ENCODE measurements around the gene TMEM30B.

TMEM30B gene

GRCh38 chr14:61308198-61308597 lies 27.1 kb upstream of the TMEM30B start:
- DNase-seq, result no peak
- H3K27me3 ChIP-seq (replicated peaks), result no peaks in the 10 kb centered on the region
- in situ Hi-C loops (cut with HindIII; ENCODE audit: low pct_ligation_motif_present, low sequenced_read_pairs), result no loop called here
- no peak for TF ChIP-seq CTCF (IDR thresholded peaks at IDR 0.05; ENCODE audit: low read depth, low read length, missing control alignments)
- no peak overlapping the region for H3K4me3 ChIP-seq (ENCODE audit: low read depth, low read length)
- no peaks in the 10 kb centered on the region for H3K36me3 ChIP-seq (replicated peaks)
- H3K27ac ChIP-seq, result no peak overlapping the region

GRCh38 chr14:61304688-61305087 lies 23.6 kb upstream of the TMEM30B start:
- in situ Hi-C loops (cut with HindIII; ENCODE audit: low pct_ligation_motif_present, low sequenced_read_pairs), result no loop called here
- Histone ChIP-seq H3K36me3 (replicated peaks) (no peaks in the 10 kb centered on the region), H3K4me3 (ENCODE audit: low read depth, low read length) (no peak overlapping the region), H3K27me3 (replicated peaks) (no peaks in the 10 kb centered on the region), H3K27ac (no peak overlapping the region)
- DNase-seq, result no peak
- TF ChIP-seq CTCF (IDR thresholded peaks at IDR 0.05; ENCODE audit: low read depth, low read length, missing control alignments), result no peak

GRCh38 chr14:61300754-61301153 lies 19.6 kb upstream of the TMEM30B start:
- Histone ChIP-seq H3K27ac (no peak overlapping the region), H3K4me3 (ENCODE audit: low read depth, low read length) (no peak overlapping the region), H3K36me3 (replicated peaks) (no peaks in the 10 kb centered on the region), H3K27me3 (replicated peaks) (no peaks in the 10 kb centered on the region)
- in situ Hi-C loops (cut with HindIII; ENCODE audit: low pct_ligation_motif_present, low sequenced_read_pairs), result no loop called here
- no peak for DNase-seq
- no peak for TF ChIP-seq CTCF (IDR thresholded peaks at IDR 0.05; ENCODE audit: low read depth, low read length, missing control alignments)

GRCh38 chr14:61300209-61300608 lies 19.1 kb upstream of the TMEM30B start:
- H3K36me3 ChIP-seq (replicated peaks), result no peaks in the 10 kb centered on the region
- no peaks in the 10 kb centered on the region for H3K27me3 ChIP-seq (replicated peaks)
- H3K4me3 ChIP-seq (ENCODE audit: low read depth, low read length), result no peak overlapping the region
- no peak for DNase-seq
- in situ Hi-C loops (cut with HindIII; ENCODE audit: low pct_ligation_motif_present, low sequenced_read_pairs), result no loop called here
- no peak for TF ChIP-seq CTCF (IDR thresholded peaks at IDR 0.05; ENCODE audit: low read depth, low read length, missing control alignments)
- H3K27ac ChIP-seq, result no peak overlapping the region

GRCh38 chr14:61298824-61299223 lies 17.7 kb upstream of the TMEM30B start:
- in situ Hi-C loops (cut with HindIII; ENCODE audit: low pct_ligation_motif_present, low sequenced_read_pairs), result no loop called here
- no peak for TF ChIP-seq CTCF (IDR thresholded peaks at IDR 0.05; ENCODE audit: low read depth, low read length, missing control alignments)
- no peak for DNase-seq

GRCh38 chr14:61297581-61297980 lies 16.4 kb upstream of the TMEM30B start:
- TF ChIP-seq CTCF (IDR thresholded peaks at IDR 0.05; ENCODE audit: low read depth, low read length, missing control alignments), result no peak
- H3K27ac ChIP-seq, result no peak overlapping the region
- no peaks in the 10 kb centered on the region for H3K27me3 ChIP-seq (replicated peaks)
- no peak for DNase-seq
- in situ Hi-C loops (cut with HindIII; ENCODE audit: low pct_ligation_motif_present, low sequenced_read_pairs), result no loop called here
- no peaks in the 10 kb centered on the region for H3K36me3 ChIP-seq (replicated peaks)
- H3K4me3 ChIP-seq (ENCODE audit: low read depth, low read length), result no peak overlapping the region

More at GRCh38 chr14:61298824-61299223, 17.7 kb upstream of the TMEM30B start:
- Histone ChIP-seq H3K27ac (no peak overlapping the region), H3K36me3 (replicated peaks) (no peaks in the 10 kb centered on the region), H3K4me3 (ENCODE audit: low read depth, low read length) (no peak overlapping the region), H3K27me3 (replicated peaks) (no peaks in the 10 kb centered on the region)

Measured in brain microvascular endothelial cell (primary cell).